H1 (cell line): ENCODE data around the gene ZIC5. TPM values are rescaled to one million over a fixed set of nuclear protein-coding genes. Genes with fewer than 3 reads are reported as not detected.

Source experiments
- ATF3 ChIP-seq: IDR thresholded peaks from 2 replicates; pipeline ENCODE4 v1.6.1; 2011; ENCODE audit warnings: low read depth, mild to moderate bottlenecking, low read length; ENCODE audit not compliant: insufficient read depth
- CBX5 ChIP-seq: fragments of 300-800, 300-1000 bp; sonication (generic); IDR thresholded peaks from 2 replicates; pipeline ENCODE4 v1.7.1; 2016; ENCODE audit warnings: antibody characterized with exemption, low read length, low read depth
- CEBPB ChIP-seq: IDR thresholded peaks from 2 replicates; pipeline ENCODE4 v1.6.1; 2012; ENCODE audit warnings: low read depth, low read length
- CTBP2 ChIP-seq: IDR thresholded peaks from 2 replicates; pipeline ENCODE4 v1.7.0; 2011; ENCODE audit warnings: borderline replicate concordance, mild to moderate bottlenecking, moderate library complexity, mixed read lengths, low read length; ENCODE audit not compliant: insufficient read depth, insufficient read length
- HDAC2 ChIP-seq, 2 experiments: fragments of 300-600 bp in 1 of 2; sonication (generic) in 1 of 2; IDR thresholded peaks; 2 replicates each; pipeline ENCODE4 v1.6.1; 2011 to 2012; ENCODE audit warnings: low read depth in 2 of 2, low read length in 2 of 2, mild to moderate bottlenecking in 2 of 2, moderate library complexity in 2 of 2, borderline replicate concordance in 1 of 2, inconsistent platforms in 1 of 2
- HDAC6 ChIP-seq: IDR thresholded peaks from one replicate; pipeline ENCODE4 v1.7.1; 2012; ENCODE audit warnings: low read depth, mild to moderate bottlenecking, inconsistent platforms, low read length, moderate library complexity
- JUND ChIP-seq: IDR thresholded peaks from 2 replicates; pipeline ENCODE4 v1.6.1; 2011; ENCODE audit warnings: mild to moderate bottlenecking, improper control_type of control experiment, low read length
- MAFK ChIP-seq: IDR thresholded peaks from 2 replicates; pipeline ENCODE4 v1.6.1; 2012; ENCODE audit warnings: low read depth, mild to moderate bottlenecking, improper control_type of control experiment, low read length
- MAX ChIP-seq: IDR thresholded peaks from 2 replicates; pipeline ENCODE4 v1.6.1; 2012; ENCODE audit warnings: inconsistent platforms
- NANOG ChIP-seq: IDR thresholded peaks from 2 replicates; pipeline ENCODE4 v1.6.1; 2011; ENCODE audit warnings: low read length, low read depth, mild to moderate bottlenecking, inconsistent platforms; ENCODE audit not compliant: insufficient read depth, poor library complexity, severe bottlenecking
- NRF1 ChIP-seq: IDR thresholded peaks from 2 replicates; pipeline ENCODE4 v1.6.1; 2011; ENCODE audit warnings: mild to moderate bottlenecking, low read depth, low read length, improper control_type of control experiment
- POLR2A ChIP-seq, 2 experiments: IDR thresholded peaks; 1 replicate in 1 of 2; 2 replicates in 1 of 2; pipeline ENCODE4 v1.6.1; 2011; ENCODE audit warnings: low read depth in 2 of 2, low read length in 2 of 2, mild to moderate bottlenecking in 2 of 2; ENCODE audit errors: control extremely low read depth in 1 of 2
- RAD21 ChIP-seq, 2 experiments: IDR thresholded peaks in 1 of 2; conservative IDR thresholded peaks in 1 of 2; 2 replicates each; pipeline ENCODE4 v1.6.1; 2011; ENCODE audit warnings: low read depth in 2 of 2, low read length in 2 of 2, improper control_type of control experiment in 1 of 2, inconsistent platforms in 1 of 2, mild to moderate bottlenecking in 1 of 2, moderate library complexity in 1 of 2
- RXRA ChIP-seq: IDR thresholded peaks from 2 replicates; pipeline ENCODE4 v1.6.1; 2011; ENCODE audit warnings: low read depth, mild to moderate bottlenecking, low read length, moderate library complexity; ENCODE audit not compliant: insufficient read depth
- SAP30 ChIP-seq: fragments of 300-600 bp; sonication (generic); IDR thresholded peaks from 2 replicates; pipeline ENCODE4 v1.7.1; 2012; ENCODE audit warnings: low read length, moderate library complexity, mild to moderate bottlenecking, inconsistent platforms; ENCODE audit not compliant: insufficient read depth, insufficient replicate concordance
- SP1 ChIP-seq: IDR thresholded peaks from 2 replicates; pipeline ENCODE4 v1.6.1; 2011; ENCODE audit warnings: low read depth, low read length
- SP2 ChIP-seq: IDR thresholded peaks from 2 replicates; pipeline ENCODE4 v1.6.1; 2012; ENCODE audit warnings: mild to moderate bottlenecking, low read length, inconsistent platforms
- TAF1 ChIP-seq: IDR thresholded peaks from 2 replicates; pipeline ENCODE4 v1.6.1; 2011; ENCODE audit warnings: mild to moderate bottlenecking, low read depth, low read length
- ZNF274 ChIP-seq: IDR thresholded peaks from 2 replicates; pipeline ENCODE4 v1.7.0; 2012; ENCODE audit warnings: low read length, borderline replicate concordance; ENCODE audit errors: extremely low read depth
- polyA plus RNA-seq, 7 experiments: library from polyadenylated mRNA; depleted of rRNA in 3 of 7; stranded (reverse) in 5 of 7; unstranded in 2 of 7; fragments of >200 nt in 5 of 7; fragments of 200-250 nt in 2 of 7; gene quantifications; 1 replicate in 5 of 7; 2 replicates in 1 of 7; 4 replicates in 1 of 7; pipeline versions ENCODE4 v1.2.1 to v1.2.3, GENCODE V29; 2011 to 2013; ENCODE audit warnings: missing spikeins in 2 of 7, mixed read lengths in 2 of 7
- total RNA-seq: library from RNA; stranded (reverse); fragmentation: NEBNext Ultra II Directional; extraction: Animal tissue kit (Norgen Biotek cat#: 25700); gene quantifications from 2 replicates; pipeline ENCODE4 v1.2.1, GENCODE V29; 2021
- TF ChIP-seq, protein P1 (sequence below): IDR thresholded peaks from 2 replicates; pipeline ENCODE4 v1.6.1; 2012; ENCODE audit warnings: low read length, inconsistent platforms

Gene ZIC5
- total and polyA plus RNA-seq, 2 of the 8 experiments (the other 6 are each of a cell fraction or from before 2014, with no cell fraction given) = 14.2 to 52.7 TPM

DNA sequence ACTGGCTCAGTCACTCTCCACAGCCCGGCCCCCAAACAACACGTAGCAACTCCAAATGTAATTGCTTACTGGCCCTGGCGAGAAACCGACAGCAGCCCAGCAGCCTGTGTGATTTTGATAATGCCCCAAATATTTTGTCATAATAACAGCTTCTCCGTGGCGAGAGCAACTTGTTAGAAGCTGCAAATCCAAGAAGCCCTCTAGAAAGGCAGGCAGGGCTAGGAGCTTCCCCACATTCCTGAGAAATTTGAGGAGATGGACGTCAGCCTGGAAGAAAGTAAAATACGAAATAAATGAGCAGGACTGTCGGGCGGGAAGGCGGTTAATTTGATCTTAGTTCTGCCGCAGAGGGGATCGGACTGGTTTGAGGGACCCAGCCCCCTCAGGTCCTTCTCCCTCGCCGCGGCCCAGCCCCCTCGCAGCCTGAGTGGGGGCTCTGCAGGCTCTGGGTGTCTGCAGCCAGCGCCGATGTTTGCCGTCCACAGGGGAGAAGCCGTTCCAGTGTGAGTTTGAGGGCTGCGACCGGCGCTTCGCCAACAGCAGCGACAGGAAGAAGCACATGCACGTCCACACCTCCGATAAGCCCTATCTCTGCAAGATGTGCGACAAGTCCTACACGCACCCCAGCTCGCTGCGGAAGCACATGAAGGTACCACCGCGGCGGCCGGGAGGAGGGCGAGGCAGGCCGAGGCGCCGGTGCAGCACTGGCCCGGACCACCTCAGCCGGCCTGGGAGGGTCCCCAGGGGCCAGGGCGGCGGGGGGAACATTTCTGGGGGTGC lies 13.1 kb upstream of the ZIC5 start (continued):
- TF ChIP-seq NRF1 (no peak), NANOG (no peak), CBX5 (no peak), MAFK (no peak), JUND (no peak), RXRA (no peak), ATF3 (no peak), HDAC2 (IDR thresholded peaks at IDR 0.05; ENCODE audit: borderline replicate concordance in 1 of 2, low read depth in 2 of 2, low read length in 2 of 2) (no peak), RAD21 (IDR thresholded peaks at IDR 0.05 in 1 of 2, conservative IDR thresholded peaks at IDR 0.05 in 1 of 2; ENCODE audit: low read depth in 2 of 2, low read length in 2 of 2) (peak in 1 of 2 experiments; percentile 3; a peak in 1 of 4 replicates), SP1 (no peak), SAP30 (peak; percentile 3), POLR2A (IDR thresholded peaks at IDR 0.05; ENCODE audit: control extremely low read depth in 1 of 2, low read depth in 2 of 2, low read length in 2 of 2) (no peak; a peak in 1 of 3 replicates), HDAC6 (no peak), SP2 (no peak), ZNF274 (no peak), CTBP2 (no peak), TAF1 (0 out of 2 replicates have a peak, but pooled peaks have one; percentile 34), MAX (peak; percentile 89), CEBPB (no peak)
- TF ChIP-seq, protein P1, sequence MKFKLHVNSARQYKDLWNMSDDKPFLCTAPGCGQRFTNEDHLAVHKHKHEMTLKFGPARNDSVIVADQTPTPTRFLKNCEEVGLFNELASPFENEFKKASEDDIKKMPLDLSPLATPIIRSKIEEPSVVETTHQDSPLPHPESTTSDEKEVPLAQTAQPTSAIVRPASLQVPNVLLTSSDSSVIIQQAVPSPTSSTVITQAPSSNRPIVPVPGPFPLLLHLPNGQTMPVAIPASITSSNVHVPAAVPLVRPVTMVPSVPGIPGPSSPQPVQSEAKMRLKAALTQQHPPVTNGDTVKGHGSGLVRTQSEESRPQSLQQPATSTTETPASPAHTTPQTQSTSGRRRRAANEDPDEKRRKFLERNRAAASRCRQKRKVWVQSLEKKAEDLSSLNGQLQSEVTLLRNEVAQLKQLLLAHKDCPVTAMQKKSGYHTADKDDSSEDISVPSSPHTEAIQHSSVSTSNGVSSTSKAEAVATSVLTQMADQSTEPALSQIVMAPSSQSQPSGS = no peak
